K562 (cell line): Measurements from ENCODE around the gene SDE2. TPM values are rescaled to one million over a fixed set of nuclear protein-coding genes. Genes with fewer than 3 reads are reported as not detected.
A peak's percentile ranks its signal among the peaks of the same experiment; 100 is the strongest.

Source experiments
- ARID3A ChIP-seq: IDR thresholded peaks from 2 replicates; pipeline ENCODE4 v1.6.1; 2012; ENCODE audit warnings: low read depth, low read length, improper control_type of control experiment, borderline replicate concordance
- CHCHD3 ChIP-seq: fragments of 250-450 bp; sonication (Bioruptor Pico); IDR thresholded peaks from 2 replicates; pipeline ENCODE4 v2.1.2; 2022; ENCODE audit warnings: mild to moderate bottlenecking
- FOXO4 ChIP-seq: fragments of 450-650 bp; formaldehyde crosslinking; IDR thresholded peaks from 2 replicates; pipeline ENCODE4 v1.4.0; 2020; ENCODE audit warnings: mild to moderate bottlenecking, moderate library complexity
- HES1 ChIP-seq: fragments of 450-650 bp; IDR thresholded peaks from 2 replicates; pipeline ENCODE4 v1.6.1; 2016; ENCODE audit warnings: low read depth, mild to moderate bottlenecking, moderate library complexity
- KLF16 ChIP-seq: IDR thresholded peaks from 2 replicates; pipeline ENCODE4 v1.6.1; 2016; ENCODE audit warnings: antibody characterized with exemption
- MAZ ChIP-seq, 2 experiments: fragments of 450-650 bp in 1 of 2; sonication (generic) in 1 of 2; formaldehyde crosslinking; IDR thresholded peaks in 1 of 2; conservative IDR thresholded peaks in 1 of 2; 2 replicates each; pipeline versions ENCODE4 v1.4.0 to v1.5.0; 2020; ENCODE audit warnings: mild to moderate bottlenecking in 1 of 2, missing genetic modification reagents in 1 of 2
- MNT ChIP-seq, 2 experiments: fragments of 450-650 bp; conservative IDR thresholded peaks; 2 replicates each; pipeline ENCODE4 v1.6.1; 2017; ENCODE audit warnings: mild to moderate bottlenecking in 2 of 2, moderate library complexity in 2 of 2
- NUFIP1 ChIP-seq: fragments of 450-650 bp; IDR thresholded peaks from 2 replicates; pipeline ENCODE4 v1.6.1; 2018; ENCODE audit not compliant: partially characterized antibody
- RNF219 ChIP-seq: fragments of 250-450 bp; sonication (Bioruptor Pico); IDR thresholded peaks from 2 replicates; pipeline ENCODE4 v1.5.0; 2022; ENCODE audit warnings: mild to moderate bottlenecking
- SMAD3 ChIP-seq: fragments of 450-650 bp; formaldehyde crosslinking; conservative IDR thresholded peaks from 2 replicates; pipeline ENCODE4 v1.4.0; 2020; ENCODE audit warnings: mild to moderate bottlenecking
- SNIP1 ChIP-seq: fragments of 450-650 bp; IDR thresholded peaks from 2 replicates; pipeline ENCODE4 v1.7.1; 2017; ENCODE audit warnings: low read depth, mild to moderate bottlenecking
- SPI1 ChIP-seq: IDR thresholded peaks from 2 replicates; pipeline ENCODE4 v1.6.1; 2011; ENCODE audit warnings: low read depth, low read length, control low read depth, borderline replicate concordance
- TEAD1 ChIP-seq, 2 experiments: fragments of 450-650 bp in 1 of 2; sonication (generic) in 1 of 2; formaldehyde crosslinking; IDR thresholded peaks; 2 replicates each; pipeline versions ENCODE4 v1.4.0 to v1.8.0; 2020 to 2022; ENCODE audit warnings: mild to moderate bottlenecking in 2 of 2, missing genetic modification reagents in 1 of 2
- THRB ChIP-seq: fragments of 450-650 bp; formaldehyde crosslinking; conservative IDR thresholded peaks from 2 replicates; pipeline ENCODE4 v1.4.0; 2022; ENCODE audit warnings: mild to moderate bottlenecking, missing genetic modification characterization
- ZNF217 ChIP-seq: sonication (generic); formaldehyde crosslinking; IDR thresholded peaks from 2 replicates; pipeline ENCODE4 v1.8.0; 2022; ENCODE audit warnings: mild to moderate bottlenecking, missing genetic modification reagents
- ZNF3 ChIP-seq: fragments of 250-450 bp; sonication (Bioruptor Pico); IDR thresholded peaks from 2 replicates; pipeline ENCODE4 v1.5.0; 2021; ENCODE audit warnings: mild to moderate bottlenecking, moderate library complexity
- ZNF347 ChIP-seq: fragments of 450-650 bp; formaldehyde crosslinking; IDR thresholded peaks from 2 replicates; pipeline ENCODE4 v1.4.0; 2020; ENCODE audit warnings: low read depth, mild to moderate bottlenecking, moderate library complexity
- ZNF57 ChIP-seq: fragments of 450-650 bp; formaldehyde crosslinking; IDR thresholded peaks from 2 replicates; pipeline ENCODE4 v1.4.0; 2020; ENCODE audit warnings: mild to moderate bottlenecking, moderate library complexity
- ZNF764 ChIP-seq: fragments of 250-450 bp; sonication (Bioruptor Pico); IDR thresholded peaks from 2 replicates; pipeline ENCODE4 v1.4.0; 2020; ENCODE audit warnings: low read depth, mild to moderate bottlenecking, moderate library complexity
- ZSCAN32 ChIP-seq: fragments of 450-650 bp; formaldehyde crosslinking; IDR thresholded peaks from 2 replicates; pipeline ENCODE4 v1.4.0; 2020; ENCODE audit warnings: mild to moderate bottlenecking, moderate library complexity
- polyA plus RNA-seq, 8 experiments: library from polyadenylated mRNA; depleted of rRNA in 4 of 8; stranded (reverse) in 5 of 8; unstranded in 3 of 8; fragments of >200 nt; fragmentation: Nextera tagmentation in 2 of 8; fragmentation: Illumina TruSeq in 1 of 8; extraction: Ambion mirVana in 2 of 8; extraction: Trizol in 1 of 8; gene quantifications; 2 replicates each; pipeline versions ENCODE4 v1.2.1 to v1.2.3, GENCODE V29; 2011 to 2014; ENCODE audit warnings: inconsistent platforms in 1 of 8, missing spikeins in 1 of 8
- total RNA-seq, 7 experiments: library from RNA; depleted of rRNA in 6 of 7; stranded (reverse); fragments of >200 nt in 6 of 7; fragmentation: Illumina TruSeq in 2 of 7; extraction: Trizol in 2 of 7; gene quantifications; 2 replicates each; pipeline versions ENCODE4 v1.2.1 to v1.2.3, GENCODE V29; 2011 to 2021; ENCODE audit warnings: low replicate concordance in 1 of 7

The SDE2 gene
- total and polyA plus RNA-seq, 9 of the 15 experiments (the other 6 are each of a cell fraction or from before 2014, with no cell fraction given): 14.3 to 62.3 (median 46.0) TPM

GRCh38 chr1:226009650-226010044, 10.5 kb upstream of the SDE2 start (continued):
- TF ChIP-seq THRB (no peak), MAZ (CRISPR knock-in tag; conservative IDR thresholded peaks at IDR 0.05 in 1 of 2, IDR thresholded peaks at IDR 0.05 in 1 of 2) (no peak), KLF16 (peak; percentile 85), ZNF3 (CRISPR knock-in tag) (no peak), ZNF217 (CRISPR knock-in tag) (no peak), SNIP1 (no peak), ZNF57 (CRISPR knock-in tag) (no peak), MNT (conservative IDR thresholded peaks at IDR 0.05) (peak in 1 of 2 experiments; percentile 30; a peak in 1 of 4 replicates), ZNF347 (CRISPR knock-in tag) (no peak), FOXO4 (no peak), HES1 (peak; percentile 42; the same call in 1 of the 2 replicates), RNF219 (no peak), CHCHD3 (CRISPR knock-in tag) (no peak), ZSCAN32 (CRISPR knock-in tag) (no peak), NUFIP1 (peak; percentile 14), TEAD1 (CRISPR knock-in tag; IDR thresholded peaks at IDR 0.05) (0 out of 4 replicates have a peak, but pooled peaks of 1 of the 2 experiments have one; percentile 23), ARID3A (0 out of 2 replicates have a peak, but pooled peaks have one; percentile 36), ZNF764 (CRISPR knock-in tag) (no peak), SMAD3 (no peak), SPI1 (peak; percentile 5; the same call in 1 of the 2 replicates)
